Dendritic cell treated with granulocyte-macrophage colony-stimulating factor and Interleukin-4, amounts not matched to agents 40 ng/mL and 50 ng/mL, for 4 days (primary cell): ENCODE results near the gene DPY19L2.
"Not testable (repeated sequence)": the region's sequence is repeated elsewhere in the genome, so short reads cannot be mapped to it uniquely, and the experiment has no call there.

Experiments used
- H3K27ac Mint-ChIP-seq: one replicate; pipeline ENCODE4 v1.8.0; 2022; ENCODE audit warnings: mild to moderate bottlenecking, mixed read lengths
- H3K27me3 Mint-ChIP-seq: one replicate; pipeline ENCODE4 v1.8.0; 2022; ENCODE audit warnings: mild to moderate bottlenecking, mixed read lengths
- H3K36me3 Mint-ChIP-seq: one replicate; pipeline ENCODE4 v1.8.0; 2022; ENCODE audit warnings: low read depth, mixed read lengths
- H3K4me1 Mint-ChIP-seq: one replicate; pipeline ENCODE4 v1.8.0; 2022; ENCODE audit warnings: low read depth, mixed read lengths
- H3K4me3 Mint-ChIP-seq: one replicate; pipeline ENCODE4 v1.8.0; 2022; ENCODE audit warnings: mild to moderate bottlenecking, moderate library complexity, mixed read lengths
- H3K9me3 Mint-ChIP-seq: one replicate; pipeline ENCODE4 v1.8.0; 2022; ENCODE audit warnings: mixed read lengths
- intact Hi-C: fragments of 100-400 bp; cut with micrococcal nuclease; formaldehyde crosslinking; loops from one replicate; pipeline ENCODE4 v1.15.0; 2022

Gene DPY19L2

DNA sequence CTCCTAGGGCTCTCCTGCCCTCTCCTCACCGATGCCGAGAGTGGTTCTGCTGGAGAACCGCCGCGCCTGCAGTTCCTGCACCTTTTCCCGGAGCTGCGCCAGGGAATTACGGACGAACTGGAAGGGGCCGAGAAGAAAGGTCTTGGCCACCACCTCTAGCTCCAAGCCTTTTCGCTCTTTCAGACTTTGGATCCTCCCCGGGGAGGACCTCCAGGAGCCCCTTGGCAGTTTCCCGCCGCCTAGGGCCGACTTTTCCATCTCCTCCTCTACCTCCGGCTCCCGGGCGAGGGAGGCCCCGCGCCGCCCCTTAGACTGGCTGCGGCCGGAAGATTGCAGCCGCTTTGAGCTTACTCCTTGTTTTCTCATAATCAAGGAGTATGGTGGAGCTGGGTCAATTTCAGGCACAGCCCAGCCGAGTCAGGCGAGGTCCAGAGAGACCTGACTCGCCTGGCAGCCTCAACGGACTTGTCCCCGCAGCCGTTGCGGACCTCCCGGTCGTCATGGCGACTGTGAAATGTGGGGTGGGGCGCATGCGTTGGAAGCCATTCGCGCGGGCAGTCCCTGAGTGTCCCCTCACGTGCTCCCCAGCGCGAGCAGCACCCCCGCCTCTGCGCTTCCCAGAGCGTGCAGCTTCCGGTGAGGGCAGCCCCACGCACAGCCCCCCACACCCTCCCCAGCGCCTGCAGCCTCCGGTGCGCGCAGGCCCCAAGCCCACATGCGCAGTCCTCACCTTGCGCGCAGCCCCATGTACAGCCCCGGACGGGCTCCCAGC lies at the start of gene DPY19L2:
Gene DPY19L2, minus strand, starts transcription at position 466 of the 772 bp plus-strand sequence. Its CDS starts 100 bp downstream, at position 366.
- Mint-ChIP-seq H3K27ac (peak within 1 kb of the TSS; percentile 31), H3K4me1 (peaks cover 21% of the 10 kb centered on the region), H3K9me3 (no peaks in the 10 kb centered on the region), H3K27me3 (peaks cover 28% of the 10 kb centered on the region), H3K36me3 (peaks cover 7% of the 10 kb centered on the region), H3K4me3 (peak within 1 kb of the TSS; percentile 84)
- intact Hi-C loops = no loop called here

DNA sequence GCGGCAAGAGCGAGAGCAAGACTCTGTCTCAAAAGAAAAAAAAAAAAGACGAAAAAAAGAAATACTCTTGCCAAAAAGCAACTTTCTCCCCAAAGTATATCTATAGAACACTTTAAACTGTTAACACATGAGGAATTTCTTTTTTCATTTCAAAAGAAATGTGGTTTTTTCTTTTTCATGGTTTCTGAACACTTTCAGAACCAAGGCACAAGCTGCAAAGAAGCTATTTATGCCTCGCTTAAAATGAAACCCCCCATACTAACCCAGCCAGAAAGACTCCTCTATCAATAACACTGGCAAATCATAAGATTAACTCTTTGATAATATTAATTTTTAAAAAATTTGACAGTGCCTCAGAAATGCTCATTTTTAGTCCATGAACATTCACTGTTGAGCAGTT lies 48.6 kb upstream of the DPY19L2 start:
- H3K27me3 Mint-ChIP-seq, H3K9me3 Mint-ChIP-seq, H3K4me3 Mint-ChIP-seq, H3K4me1 Mint-ChIP-seq, H3K36me3 Mint-ChIP-seq, intact Hi-C loops, H3K27ac Mint-ChIP-seq: not testable (repeated sequence)

DNA sequence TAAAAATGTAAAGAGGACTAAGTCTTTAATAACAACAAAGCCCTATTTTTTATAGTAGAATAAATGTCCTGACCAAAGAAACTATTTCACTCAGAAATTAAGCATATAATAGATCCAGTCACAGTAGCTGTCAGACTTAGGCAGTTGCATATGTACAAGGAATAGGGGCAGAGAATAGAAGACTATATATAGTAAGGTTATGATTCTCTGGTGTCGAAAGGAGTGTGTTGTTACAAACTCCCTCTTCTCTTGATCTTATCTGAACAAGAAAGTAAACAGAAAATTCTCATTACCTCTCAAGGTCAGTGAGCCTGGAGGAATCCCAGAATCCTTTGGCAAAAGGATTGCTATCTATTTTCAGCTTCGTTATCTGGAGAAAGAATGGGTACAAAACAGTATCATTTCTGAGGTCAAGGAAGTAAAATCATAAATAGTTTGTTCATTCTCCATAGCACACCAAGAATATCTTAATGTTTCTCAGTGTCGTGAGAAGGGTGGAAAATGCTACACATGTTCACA lies 46.9 kb upstream of the DPY19L2 start:
- not testable (repeated sequence) for H3K4me1 Mint-ChIP-seq, H3K4me3 Mint-ChIP-seq

DNA sequence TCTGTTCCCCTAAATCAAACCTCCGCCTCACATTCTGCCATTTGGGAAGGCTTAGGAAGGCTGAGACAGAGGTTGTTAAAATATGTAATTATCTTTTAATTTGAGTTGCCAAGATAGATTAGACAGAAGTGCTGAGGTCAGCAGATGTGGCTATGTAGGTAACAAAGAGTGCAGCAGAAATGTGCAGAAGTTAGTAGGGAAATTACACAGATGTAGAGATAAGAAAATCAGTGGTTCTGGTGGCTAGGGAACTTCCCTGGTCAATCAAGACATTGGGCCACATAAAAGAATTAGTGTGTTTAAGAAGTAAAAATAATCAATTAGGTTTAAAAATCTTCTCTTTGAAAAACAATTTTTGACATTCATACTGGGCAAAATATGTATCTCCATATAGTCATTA lies 46.1 kb upstream of the DPY19L2 start:
- intact Hi-C loops, H3K4me1 Mint-ChIP-seq, H3K36me3 Mint-ChIP-seq, H3K9me3 Mint-ChIP-seq, H3K4me3 Mint-ChIP-seq, H3K27ac Mint-ChIP-seq, H3K27me3 Mint-ChIP-seq: not testable (repeated sequence)

More for the DNA sequence above, 46.9 kb upstream of the DPY19L2 start:
- H3K9me3 Mint-ChIP-seq, intact Hi-C loops, H3K36me3 Mint-ChIP-seq, H3K27ac Mint-ChIP-seq, H3K27me3 Mint-ChIP-seq: not testable (repeated sequence)

DNA sequence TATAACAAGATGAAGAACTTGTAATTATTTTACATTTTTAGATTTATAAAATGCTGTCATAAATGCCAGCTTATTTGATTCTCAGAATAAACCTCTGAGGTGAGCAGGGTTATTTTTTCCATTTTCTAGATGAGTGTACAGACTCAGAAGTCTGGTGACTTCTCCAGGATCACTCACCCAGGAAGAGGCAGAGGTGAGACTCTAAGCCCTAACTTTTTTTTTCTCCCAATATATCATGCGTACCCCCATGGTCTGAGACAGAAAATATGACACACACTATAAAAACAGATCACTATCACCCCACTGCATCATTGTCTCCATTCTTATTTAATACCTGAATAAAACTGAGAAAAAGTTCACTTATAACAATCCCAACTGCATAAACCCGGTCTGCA lies 45.4 kb upstream of the DPY19L2 start:
- H3K4me3 Mint-ChIP-seq, H3K4me1 Mint-ChIP-seq, H3K27me3 Mint-ChIP-seq, H3K9me3 Mint-ChIP-seq, H3K27ac Mint-ChIP-seq, H3K36me3 Mint-ChIP-seq, intact Hi-C loops: not testable (repeated sequence)

DNA sequence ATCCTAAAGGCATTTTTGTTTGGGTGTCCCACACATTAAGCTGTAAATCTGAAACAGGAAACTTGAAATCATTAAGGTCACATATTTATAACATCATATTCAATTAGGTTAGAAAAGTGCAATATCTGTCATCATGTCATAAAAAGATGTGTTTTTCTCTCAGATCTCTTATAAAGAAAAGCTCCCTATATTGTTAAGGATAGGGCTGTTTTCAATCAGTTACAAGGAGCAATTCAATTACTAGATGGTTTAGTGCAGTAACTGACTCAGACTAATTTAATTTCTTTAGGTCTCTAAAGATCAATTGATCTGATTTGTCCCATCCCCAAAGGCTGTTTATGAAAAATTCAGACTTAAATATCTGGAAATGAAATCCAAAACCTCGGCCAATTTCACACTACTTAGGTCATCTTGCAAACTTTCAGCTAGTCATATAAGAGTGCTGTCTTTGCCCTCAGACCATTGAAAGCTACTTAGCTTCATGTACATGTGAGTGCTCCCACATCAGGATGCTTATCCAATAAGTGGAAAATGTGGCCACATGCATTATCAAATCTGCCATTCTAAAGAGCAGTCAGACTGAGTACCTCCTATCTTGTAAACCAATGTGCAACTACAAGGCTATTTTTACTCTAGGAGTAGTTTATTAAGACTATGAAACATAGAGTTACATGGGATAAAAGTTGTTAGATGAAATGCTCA lies 44.8 kb upstream of the DPY19L2 start:
- H3K4me3 Mint-ChIP-seq, H3K27ac Mint-ChIP-seq, H3K4me1 Mint-ChIP-seq, intact Hi-C loops, H3K36me3 Mint-ChIP-seq, H3K9me3 Mint-ChIP-seq, H3K27me3 Mint-ChIP-seq: not testable (repeated sequence)

DNA sequence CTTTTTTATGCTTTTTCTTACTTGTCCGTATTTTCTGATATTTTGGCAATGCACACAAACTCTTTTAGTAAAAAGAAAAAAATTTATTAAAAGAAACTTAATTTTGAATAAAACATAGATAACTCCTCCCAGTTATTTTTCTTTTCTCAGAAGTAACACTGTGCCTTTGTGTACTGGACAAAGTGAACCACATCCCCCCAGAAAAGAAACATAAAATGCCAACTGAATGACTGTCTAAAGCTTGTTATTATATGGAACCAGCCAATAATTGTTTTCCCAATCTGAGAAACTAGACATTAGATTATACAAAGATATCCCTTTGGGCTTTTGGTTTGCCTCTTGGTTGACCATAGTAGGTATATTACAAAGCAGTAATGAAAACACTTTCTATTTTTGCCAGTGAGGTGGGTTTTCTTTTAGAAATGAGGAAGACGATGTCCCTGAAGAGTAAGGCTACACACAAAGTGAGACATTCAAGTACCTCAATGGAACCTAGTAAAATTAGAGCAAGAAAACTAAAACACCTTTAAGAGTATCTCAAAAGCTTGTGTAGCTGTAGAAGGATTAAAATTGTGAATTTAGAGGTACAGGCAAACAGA lies 44.2 kb upstream of the DPY19L2 start:
- intact Hi-C loops, H3K9me3 Mint-ChIP-seq, H3K4me1 Mint-ChIP-seq, H3K27me3 Mint-ChIP-seq, H3K27ac Mint-ChIP-seq, H3K4me3 Mint-ChIP-seq, H3K36me3 Mint-ChIP-seq: not testable (repeated sequence)

DNA sequence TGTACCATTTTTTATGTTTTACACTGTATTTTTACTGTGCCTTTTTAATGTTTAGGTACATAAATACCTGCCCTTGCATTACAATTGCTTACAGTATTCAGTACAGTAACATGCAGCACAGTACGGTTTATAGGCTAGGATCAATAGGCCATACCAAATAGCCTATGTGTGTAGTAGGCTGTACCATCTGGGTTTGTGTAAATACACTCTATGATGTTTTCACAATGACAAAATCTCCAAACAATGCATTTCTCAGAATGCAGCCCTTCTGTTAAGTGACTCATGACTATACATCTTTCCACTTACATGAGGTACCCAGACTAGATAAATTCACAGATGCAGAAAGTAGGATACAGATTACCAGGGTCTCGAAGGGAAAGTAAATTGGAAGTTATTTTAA lies 43.0 kb upstream of the DPY19L2 start:
- H3K27me3 Mint-ChIP-seq, H3K27ac Mint-ChIP-seq, H3K4me1 Mint-ChIP-seq, H3K4me3 Mint-ChIP-seq, H3K9me3 Mint-ChIP-seq, intact Hi-C loops, H3K36me3 Mint-ChIP-seq: not testable (repeated sequence)

DNA sequence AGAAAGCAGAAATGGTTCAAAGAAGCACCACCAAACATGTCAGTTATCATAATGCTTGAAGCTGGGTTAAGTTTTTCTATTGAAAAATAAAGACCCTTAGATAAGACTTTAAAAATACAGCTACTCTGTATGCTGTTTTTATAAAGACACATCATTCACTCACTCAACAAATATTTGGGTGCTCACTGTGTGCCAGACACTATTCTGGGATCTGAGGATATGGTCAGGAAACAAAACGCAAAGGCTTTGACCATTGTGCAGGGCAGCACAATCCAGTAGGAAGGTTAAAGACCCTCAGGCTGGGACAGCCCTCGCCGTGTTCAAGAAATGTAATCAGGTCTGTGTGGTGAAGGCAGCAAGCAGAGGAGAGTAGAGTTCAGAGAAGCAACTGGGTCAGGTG lies 38.0 kb upstream of the DPY19L2 start:
- Mint-ChIP-seq H3K36me3 (no peaks in the 10 kb centered on the region), H3K27ac (no peak overlapping the region), H3K27me3 (no peaks in the 10 kb centered on the region), H3K4me1 (no peaks in the 10 kb centered on the region), H3K9me3 (no peaks in the 10 kb centered on the region), H3K4me3 (no peak overlapping the region)
- intact Hi-C loops = no loop called here

DNA sequence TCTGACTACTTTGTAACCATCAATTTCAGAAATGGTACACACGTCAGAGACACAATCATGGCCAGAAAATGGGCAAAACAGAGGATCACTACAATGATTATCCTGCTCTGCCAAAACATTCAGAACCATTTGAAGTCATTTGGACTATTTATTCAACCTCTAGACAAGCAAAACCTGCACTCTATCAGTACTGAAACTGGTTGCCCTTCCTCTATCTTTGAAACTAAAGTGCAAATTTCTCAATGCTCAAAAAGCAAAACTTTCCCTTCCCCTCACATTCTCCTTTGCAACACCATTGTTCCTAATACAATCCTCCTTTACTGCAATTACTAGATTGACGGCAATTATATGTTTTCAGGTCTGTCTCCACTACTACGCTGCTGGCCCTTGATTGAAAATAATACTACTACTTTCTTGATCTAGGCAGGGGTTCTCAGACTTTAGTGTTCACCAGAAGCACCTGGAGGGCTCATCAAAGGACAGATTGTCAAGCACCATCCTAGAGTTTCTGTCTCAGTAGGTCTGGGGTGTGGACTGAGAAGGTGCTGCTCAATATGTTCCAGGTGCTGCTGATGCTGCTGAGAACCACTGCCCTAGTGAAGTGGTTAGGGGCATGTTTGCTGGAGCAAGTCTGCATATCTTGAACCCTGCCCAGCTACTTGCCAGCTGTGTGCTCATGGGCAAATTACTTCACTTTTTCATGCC lies 31.5 kb upstream of the DPY19L2 start:
- intact Hi-C loops, H3K36me3 Mint-ChIP-seq, H3K4me3 Mint-ChIP-seq, H3K4me1 Mint-ChIP-seq, H3K27me3 Mint-ChIP-seq, H3K9me3 Mint-ChIP-seq, H3K27ac Mint-ChIP-seq: not testable (repeated sequence)

DNA sequence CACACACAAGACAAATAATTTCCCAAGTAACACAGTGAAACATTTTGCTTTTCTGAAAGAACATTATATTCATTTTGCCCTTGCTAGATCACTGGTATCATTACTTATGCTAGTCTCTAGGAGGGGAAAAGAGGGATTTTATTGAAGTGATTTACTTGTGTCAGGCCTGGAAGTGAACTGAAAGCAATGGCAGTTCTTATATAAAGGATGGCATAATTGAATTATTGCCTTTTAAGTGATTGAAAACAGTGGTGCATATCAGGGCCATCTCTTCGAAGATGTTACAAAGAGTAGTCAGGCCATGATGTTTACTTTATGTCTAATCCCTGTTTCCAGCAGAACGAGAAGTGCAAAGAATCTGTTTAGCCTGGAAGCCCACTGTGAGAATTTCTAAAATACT lies 30.7 kb upstream of the DPY19L2 start:
- H3K36me3 Mint-ChIP-seq, H3K9me3 Mint-ChIP-seq, H3K27me3 Mint-ChIP-seq, intact Hi-C loops, H3K27ac Mint-ChIP-seq, H3K4me3 Mint-ChIP-seq, H3K4me1 Mint-ChIP-seq: not testable (repeated sequence)

DNA sequence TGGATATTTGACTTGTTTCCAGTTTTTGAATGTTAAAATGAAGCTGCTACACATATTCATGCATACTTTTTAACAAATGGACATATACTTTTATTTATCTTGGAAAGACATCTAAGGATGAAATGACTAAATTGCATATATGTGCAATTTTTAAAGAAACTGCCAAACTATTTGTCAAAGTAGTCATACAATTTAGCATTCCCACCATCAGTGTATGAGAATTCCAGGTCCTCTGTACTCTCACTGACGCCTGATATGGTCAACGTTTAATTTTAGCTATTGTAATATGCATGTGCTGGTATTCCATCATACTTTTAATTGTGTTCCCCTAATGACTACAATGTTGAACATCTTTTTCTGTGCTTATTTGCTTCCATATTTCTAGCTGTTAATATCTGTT lies 22.5 kb upstream of the DPY19L2 start:
- H3K36me3 Mint-ChIP-seq, intact Hi-C loops, H3K27ac Mint-ChIP-seq: not testable (repeated sequence)

DNA sequence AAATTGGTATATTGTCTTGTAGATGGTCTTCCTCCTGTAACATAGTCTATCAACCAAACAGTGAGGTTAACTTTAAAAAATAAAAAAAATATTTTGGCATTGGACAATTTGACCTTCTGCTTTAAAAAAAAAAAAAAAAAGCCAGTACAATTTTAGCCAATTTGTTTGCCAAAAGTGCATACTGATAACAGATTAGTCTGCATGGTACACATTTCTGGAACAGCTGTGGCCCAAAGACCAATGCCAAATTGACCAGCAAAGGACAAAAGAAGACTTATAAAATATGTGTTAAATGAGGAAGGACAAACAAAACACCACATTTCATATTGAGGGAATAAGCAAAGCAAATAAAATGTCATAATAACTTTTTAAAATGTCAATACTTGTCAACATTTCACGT lies 20.8 kb upstream of the DPY19L2 start:
- H3K4me3 Mint-ChIP-seq, H3K4me1 Mint-ChIP-seq, intact Hi-C loops, H3K27me3 Mint-ChIP-seq, H3K27ac Mint-ChIP-seq, H3K9me3 Mint-ChIP-seq, H3K36me3 Mint-ChIP-seq: not testable (repeated sequence)

More for the DNA sequence above, 22.5 kb upstream of the DPY19L2 start:
- not testable (repeated sequence) for H3K27me3 Mint-ChIP-seq, H3K4me1 Mint-ChIP-seq, H3K9me3 Mint-ChIP-seq, H3K4me3 Mint-ChIP-seq

DNA sequence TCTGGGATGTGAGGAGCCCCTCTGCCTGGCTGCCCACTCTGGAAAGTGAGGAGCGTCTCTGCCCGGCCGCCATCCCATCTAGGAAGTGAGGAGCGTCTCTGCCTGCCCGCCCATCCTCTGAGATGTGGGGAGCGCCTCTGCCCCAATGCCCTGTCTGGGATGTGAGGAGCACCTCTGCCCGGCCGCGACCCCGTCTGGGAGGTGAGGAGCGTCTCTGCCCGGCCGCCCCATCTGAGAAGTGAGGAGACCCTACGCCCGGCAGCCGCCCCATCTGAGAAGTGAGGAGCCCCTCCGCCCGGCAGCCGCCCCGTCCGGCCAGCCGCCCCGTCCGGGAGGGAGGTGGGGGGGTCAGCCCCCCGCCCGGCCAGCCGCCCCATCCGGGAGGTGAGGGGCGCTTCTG lies 18.3 kb upstream of the DPY19L2 start:
- H3K36me3 Mint-ChIP-seq, H3K4me3 Mint-ChIP-seq, H3K4me1 Mint-ChIP-seq, intact Hi-C loops, H3K9me3 Mint-ChIP-seq, H3K27ac Mint-ChIP-seq, H3K27me3 Mint-ChIP-seq: not testable (repeated sequence)
